HepG2 (cell line): ENCODE results near the gene SLC1A2. TPM values are rescaled to one million over a fixed set of nuclear protein-coding genes. Genes with fewer than 3 reads are reported as not detected.

Experiments
- IKZF4 ChIP-seq: sonication (generic); formaldehyde crosslinking; IDR thresholded peaks from 2 replicates; pipeline ENCODE4 v1.5.1; 2020; ENCODE audit warnings: borderline replicate concordance, mild to moderate bottlenecking, low read depth, missing genetic modification reagents; ENCODE audit errors: not compliant biosample characterization
- MTA3 ChIP-seq: sonication (generic); formaldehyde crosslinking; IDR thresholded peaks from 2 replicates; pipeline ENCODE4 v1.4.0; 2020; ENCODE audit warnings: missing genetic modification reagents
- SATB2 ChIP-seq: sonication (generic); formaldehyde crosslinking; IDR thresholded peaks from 2 replicates; pipeline ENCODE4 v1.5.0; 2020; ENCODE audit warnings: missing genetic modification reagents
- ZNF232 ChIP-seq: sonication (generic); formaldehyde crosslinking; IDR thresholded peaks from 2 replicates; pipeline ENCODE4 v1.4.0; 2020; ENCODE audit warnings: missing genetic modification reagents, borderline replicate concordance
- ZNF546 ChIP-seq: sonication (generic); formaldehyde crosslinking; conservative IDR thresholded peaks from 2 replicates; pipeline ENCODE4 v1.8.1; 2023; ENCODE audit warnings: mild to moderate bottlenecking, missing genetic modification reagents
- polyA plus RNA-seq, 8 experiments: library from polyadenylated mRNA; depleted of rRNA in 3 of 8; stranded (reverse) in 7 of 8; unstranded in 1 of 8; fragments of >200 nt; fragmentation: Illumina TruSeq in 4 of 8; extraction: Trizol in 4 of 8; gene quantifications; 2 replicates each; pipeline versions ENCODE4 v1.2.1 to v1.2.3, GENCODE V29; 2011 to 2016; ENCODE audit warnings: low read depth in 4 of 8, missing spikeins in 1 of 8, mixed read lengths in 1 of 8; ENCODE audit not compliant: insufficient read depth in 1 of 8
- total RNA-seq, 5 experiments: library from RNA; depleted of rRNA; stranded (reverse); fragments of >200 nt; fragmentation: Illumina TruSeq; extraction: Trizol; gene quantifications; 2 replicates each; pipeline ENCODE4 v1.2.3, GENCODE V29; 2016; ENCODE audit warnings: low read depth in 1 of 5
- TF ChIP-seq, protein P1 (sequence below): IDR thresholded peaks from 2 replicates; pipeline ENCODE4 v1.6.1; 2012; ENCODE audit warnings: low read length, improper control_type of control experiment
- TF ChIP-seq, protein P2 (sequence below): sonication (generic); formaldehyde crosslinking; IDR thresholded peaks from 2 replicates; pipeline ENCODE4 v1.5.1; 2020; ENCODE audit warnings: missing genetic modification reagents, mild to moderate bottlenecking, borderline replicate concordance
- TF ChIP-seq, protein P3 (sequence below): sonication (generic); formaldehyde crosslinking; IDR thresholded peaks from 2 replicates; pipeline ENCODE4 v1.4.0; 2020; ENCODE audit warnings: missing genetic modification reagents
- TF ChIP-seq, protein P4 (sequence below): IDR thresholded peaks from 2 replicates; pipeline ENCODE4 v1.4.0; 2020; ENCODE audit warnings: mild to moderate bottlenecking, missing genetic modification reagents
- TF ChIP-seq, protein P5 (sequence below): sonication (generic); formaldehyde crosslinking; IDR thresholded peaks from 2 replicates; pipeline ENCODE4 v1.8.1; 2022; ENCODE audit warnings: mild to moderate bottlenecking, missing genetic modification reagents

SLC1A2 gene
- total and polyA plus RNA-seq, 2 of the 13 experiments (the other 11 are each of a cell fraction or from before 2014, with no cell fraction given), result 23.2 to 43.2 TPM

DNA sequence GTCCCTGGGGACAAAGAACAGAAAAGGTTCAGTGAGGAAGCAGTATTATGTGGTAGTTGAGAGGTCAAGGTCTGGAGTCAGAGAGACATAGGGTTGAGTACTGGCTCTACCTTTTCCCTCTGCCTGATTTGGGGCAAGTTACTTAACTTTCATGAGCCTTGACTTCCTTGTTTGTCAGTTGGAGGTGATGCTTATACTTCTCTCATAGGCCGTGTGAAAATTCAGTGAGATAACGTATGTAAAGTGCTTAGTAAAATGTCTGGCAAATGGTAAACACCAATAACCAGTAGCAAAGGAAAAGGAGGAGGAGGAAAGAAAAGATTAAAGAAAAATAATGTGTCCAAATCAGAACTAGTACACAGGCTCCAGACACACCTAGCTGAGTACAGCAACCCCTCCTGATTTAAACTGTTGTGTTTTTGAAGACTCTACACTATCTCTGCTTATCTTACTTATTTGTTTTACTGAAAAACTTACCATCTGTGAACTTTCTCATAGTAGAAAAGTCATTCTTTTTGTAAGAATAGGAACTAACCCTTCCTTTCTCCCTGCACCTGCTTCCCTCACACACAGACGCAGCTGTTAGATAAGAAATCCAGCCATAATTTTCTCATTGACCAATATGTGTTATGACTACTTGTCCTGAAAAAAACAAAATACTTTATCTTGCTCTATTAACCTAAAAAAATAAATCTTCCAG, 153.5 kb downstream of the SLC1A2 start (continued):
- TF ChIP-seq, protein P1, sequence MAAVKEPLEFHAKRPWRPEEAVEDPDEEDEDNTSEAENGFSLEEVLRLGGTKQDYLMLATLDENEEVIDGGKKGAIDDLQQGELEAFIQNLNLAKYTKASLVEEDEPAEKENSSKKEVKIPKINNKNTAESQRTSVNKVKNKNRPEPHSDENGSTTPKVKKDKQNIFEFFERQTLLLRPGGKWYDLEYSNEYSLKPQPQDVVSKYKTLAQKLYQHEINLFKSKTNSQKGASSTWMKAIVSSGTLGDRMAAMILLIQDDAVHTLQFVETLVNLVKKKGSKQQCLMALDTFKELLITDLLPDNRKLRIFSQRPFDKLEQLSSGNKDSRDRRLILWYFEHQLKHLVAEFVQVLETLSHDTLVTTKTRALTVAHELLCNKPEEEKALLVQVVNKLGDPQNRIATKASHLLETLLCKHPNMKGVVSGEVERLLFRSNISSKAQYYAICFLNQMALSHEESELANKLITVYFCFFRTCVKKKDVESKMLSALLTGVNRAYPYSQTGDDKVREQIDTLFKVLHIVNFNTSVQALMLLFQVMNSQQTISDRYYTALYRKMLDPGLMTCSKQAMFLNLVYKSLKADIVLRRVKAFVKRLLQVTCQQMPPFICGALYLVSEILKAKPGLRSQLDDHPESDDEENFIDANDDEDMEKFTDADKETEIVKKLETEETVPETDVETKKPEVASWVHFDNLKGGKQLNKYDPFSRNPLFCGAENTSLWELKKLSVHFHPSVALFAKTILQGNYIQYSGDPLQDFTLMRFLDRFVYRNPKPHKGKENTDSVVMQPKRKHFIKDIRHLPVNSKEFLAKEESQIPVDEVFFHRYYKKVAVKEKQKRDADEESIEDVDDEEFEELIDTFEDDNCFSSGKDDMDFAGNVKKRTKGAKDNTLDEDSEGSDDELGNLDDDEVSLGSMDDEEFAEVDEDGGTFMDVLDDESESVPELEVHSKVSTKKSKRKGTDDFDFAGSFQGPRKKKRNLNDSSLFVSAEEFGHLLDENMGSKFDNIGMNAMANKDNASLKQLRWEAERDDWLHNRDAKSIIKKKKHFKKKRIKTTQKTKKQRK, result no peak
- TF ChIP-seq SATB2 (CRISPR knock-in tag) (no peak), ZNF232 (CRISPR knock-in tag) (no peak), IKZF4 (CRISPR knock-in tag) (no peak), MTA3 (CRISPR knock-in tag) (no peak), ZNF546 (CRISPR knock-in tag) (no peak)
- TF ChIP-seq, protein P2, sequence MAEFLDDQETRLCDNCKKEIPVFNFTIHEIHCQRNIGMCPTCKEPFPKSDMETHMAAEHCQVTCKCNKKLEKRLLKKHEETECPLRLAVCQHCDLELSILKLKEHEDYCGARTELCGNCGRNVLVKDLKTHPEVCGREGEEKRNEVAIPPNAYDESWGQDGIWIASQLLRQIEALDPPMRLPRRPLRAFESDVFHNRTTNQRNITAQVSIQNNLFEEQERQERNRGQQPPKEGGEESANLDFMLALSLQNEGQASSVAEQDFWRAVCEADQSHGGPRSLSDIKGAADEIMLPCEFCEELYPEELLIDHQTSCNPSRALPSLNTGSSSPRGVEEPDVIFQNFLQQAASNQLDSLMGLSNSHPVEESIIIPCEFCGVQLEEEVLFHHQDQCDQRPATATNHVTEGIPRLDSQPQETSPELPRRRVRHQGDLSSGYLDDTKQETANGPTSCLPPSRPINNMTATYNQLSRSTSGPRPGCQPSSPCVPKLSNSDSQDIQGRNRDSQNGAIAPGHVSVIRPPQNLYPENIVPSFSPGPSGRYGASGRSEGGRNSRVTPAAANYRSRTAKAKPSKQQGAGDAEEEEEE, result no peak
- TF ChIP-seq, protein P3, sequence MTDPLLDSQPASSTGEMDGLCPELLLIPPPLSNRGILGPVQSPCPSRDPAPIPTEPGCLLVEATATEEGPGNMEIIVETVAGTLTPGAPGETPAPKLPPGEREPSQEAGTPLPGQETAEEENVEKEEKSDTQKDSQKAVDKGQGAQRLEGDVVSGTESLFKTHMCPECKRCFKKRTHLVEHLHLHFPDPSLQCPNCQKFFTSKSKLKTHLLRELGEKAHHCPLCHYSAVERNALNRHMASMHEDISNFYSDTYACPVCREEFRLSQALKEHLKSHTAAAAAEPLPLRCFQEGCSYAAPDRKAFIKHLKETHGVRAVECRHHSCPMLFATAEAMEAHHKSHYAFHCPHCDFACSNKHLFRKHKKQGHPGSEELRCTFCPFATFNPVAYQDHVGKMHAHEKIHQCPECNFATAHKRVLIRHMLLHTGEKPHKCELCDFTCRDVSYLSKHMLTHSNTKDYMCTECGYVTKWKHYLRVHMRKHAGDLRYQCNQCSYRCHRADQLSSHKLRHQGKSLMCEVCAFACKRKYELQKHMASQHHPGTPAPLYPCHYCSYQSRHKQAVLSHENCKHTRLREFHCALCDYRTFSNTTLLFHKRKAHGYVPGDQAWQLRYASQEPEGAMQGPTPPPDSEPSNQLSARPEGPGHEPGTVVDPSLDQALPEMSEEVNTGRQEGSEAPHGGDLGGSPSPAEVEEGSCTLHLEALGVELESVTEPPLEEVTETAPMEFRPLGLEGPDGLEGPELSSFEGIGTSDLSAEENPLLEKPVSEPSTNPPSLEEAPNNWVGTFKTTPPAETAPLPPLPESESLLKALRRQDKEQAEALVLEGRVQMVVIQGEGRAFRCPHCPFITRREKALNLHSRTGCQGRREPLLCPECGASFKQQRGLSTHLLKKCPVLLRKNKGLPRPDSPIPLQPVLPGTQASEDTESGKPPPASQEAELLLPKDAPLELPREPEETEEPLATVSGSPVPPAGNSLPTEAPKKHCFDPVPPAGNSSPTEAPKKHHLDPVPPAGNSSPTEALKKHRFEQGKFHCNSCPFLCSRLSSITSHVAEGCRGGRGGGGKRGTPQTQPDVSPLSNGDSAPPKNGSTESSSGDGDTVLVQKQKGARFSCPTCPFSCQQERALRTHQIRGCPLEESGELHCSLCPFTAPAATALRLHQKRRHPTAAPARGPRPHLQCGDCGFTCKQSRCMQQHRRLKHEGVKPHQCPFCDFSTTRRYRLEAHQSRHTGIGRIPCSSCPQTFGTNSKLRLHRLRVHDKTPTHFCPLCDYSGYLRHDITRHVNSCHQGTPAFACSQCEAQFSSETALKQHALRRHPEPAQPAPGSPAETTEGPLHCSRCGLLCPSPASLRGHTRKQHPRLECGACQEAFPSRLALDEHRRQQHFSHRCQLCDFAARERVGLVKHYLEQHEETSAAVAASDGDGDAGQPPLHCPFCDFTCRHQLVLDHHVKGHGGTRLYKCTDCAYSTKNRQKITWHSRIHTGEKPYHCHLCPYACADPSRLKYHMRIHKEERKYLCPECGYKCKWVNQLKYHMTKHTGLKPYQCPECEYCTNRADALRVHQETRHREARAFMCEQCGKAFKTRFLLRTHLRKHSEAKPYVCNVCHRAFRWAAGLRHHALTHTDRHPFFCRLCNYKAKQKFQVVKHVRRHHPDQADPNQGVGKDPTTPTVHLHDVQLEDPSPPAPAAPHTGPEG (CRISPR knock-in tag), result no peak
- TF ChIP-seq, protein P4, sequence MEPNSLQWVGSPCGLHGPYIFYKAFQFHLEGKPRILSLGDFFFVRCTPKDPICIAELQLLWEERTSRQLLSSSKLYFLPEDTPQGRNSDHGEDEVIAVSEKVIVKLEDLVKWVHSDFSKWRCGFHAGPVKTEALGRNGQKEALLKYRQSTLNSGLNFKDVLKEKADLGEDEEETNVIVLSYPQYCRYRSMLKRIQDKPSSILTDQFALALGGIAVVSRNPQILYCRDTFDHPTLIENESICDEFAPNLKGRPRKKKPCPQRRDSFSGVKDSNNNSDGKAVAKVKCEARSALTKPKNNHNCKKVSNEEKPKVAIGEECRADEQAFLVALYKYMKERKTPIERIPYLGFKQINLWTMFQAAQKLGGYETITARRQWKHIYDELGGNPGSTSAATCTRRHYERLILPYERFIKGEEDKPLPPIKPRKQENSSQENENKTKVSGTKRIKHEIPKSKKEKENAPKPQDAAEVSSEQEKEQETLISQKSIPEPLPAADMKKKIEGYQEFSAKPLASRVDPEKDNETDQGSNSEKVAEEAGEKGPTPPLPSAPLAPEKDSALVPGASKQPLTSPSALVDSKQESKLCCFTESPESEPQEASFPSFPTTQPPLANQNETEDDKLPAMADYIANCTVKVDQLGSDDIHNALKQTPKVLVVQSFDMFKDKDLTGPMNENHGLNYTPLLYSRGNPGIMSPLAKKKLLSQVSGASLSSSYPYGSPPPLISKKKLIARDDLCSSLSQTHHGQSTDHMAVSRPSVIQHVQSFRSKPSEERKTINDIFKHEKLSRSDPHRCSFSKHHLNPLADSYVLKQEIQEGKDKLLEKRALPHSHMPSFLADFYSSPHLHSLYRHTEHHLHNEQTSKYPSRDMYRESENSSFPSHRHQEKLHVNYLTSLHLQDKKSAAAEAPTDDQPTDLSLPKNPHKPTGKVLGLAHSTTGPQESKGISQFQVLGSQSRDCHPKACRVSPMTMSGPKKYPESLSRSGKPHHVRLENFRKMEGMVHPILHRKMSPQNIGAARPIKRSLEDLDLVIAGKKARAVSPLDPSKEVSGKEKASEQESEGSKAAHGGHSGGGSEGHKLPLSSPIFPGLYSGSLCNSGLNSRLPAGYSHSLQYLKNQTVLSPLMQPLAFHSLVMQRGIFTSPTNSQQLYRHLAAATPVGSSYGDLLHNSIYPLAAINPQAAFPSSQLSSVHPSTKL (CRISPR knock-in tag), result no peak
- TF ChIP-seq, protein P5, sequence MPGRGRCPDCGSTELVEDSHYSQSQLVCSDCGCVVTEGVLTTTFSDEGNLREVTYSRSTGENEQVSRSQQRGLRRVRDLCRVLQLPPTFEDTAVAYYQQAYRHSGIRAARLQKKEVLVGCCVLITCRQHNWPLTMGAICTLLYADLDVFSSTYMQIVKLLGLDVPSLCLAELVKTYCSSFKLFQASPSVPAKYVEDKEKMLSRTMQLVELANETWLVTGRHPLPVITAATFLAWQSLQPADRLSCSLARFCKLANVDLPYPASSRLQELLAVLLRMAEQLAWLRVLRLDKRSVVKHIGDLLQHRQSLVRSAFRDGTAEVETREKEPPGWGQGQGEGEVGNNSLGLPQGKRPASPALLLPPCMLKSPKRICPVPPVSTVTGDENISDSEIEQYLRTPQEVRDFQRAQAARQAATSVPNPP (CRISPR knock-in tag), result no peak
